Uterus (tissue), 4 donors: Measurements from ENCODE around the gene LAMB3. TPM values are rescaled to one million over a fixed set of nuclear protein-coding genes. Genes with fewer than 3 reads are reported as not detected.
A peak's percentile ranks its signal among the peaks of the same experiment; 100 is the strongest.

Source experiments
- DNase-seq, 2 donors: peaks; one replicate each; pipeline ENCODE4 v3.0.0-alpha.2; 2019 to 2020
- H3K27ac ChIP-seq, 2 donors: fragments of 200-600 bp; sonication (generic); 1 replicate in 1 of 2; 2 replicates in 1 of 2; pipeline ENCODE4 v1.5.1; 2016 to 2018
- H3K27me3 ChIP-seq, 2 donors: fragments of 200-600 bp; sonication (generic); one replicate each; pipeline ENCODE4 v1.5.1; 2018 to 2019; ENCODE audit warnings: control low read depth in 1 of 2
- H3K36me3 ChIP-seq, 2 donors: fragments of 200-600 bp; sonication (generic); one replicate each; pipeline ENCODE4 v1.5.1; 2019; ENCODE audit warnings: control low read depth in 1 of 2
- H3K4me1 ChIP-seq, 2 donors: fragments of 200-600 bp; sonication (generic); one replicate each; pipeline ENCODE4 v1.5.1; 2018 to 2019; ENCODE audit warnings: control low read depth in 1 of 2
- H3K4me3 ChIP-seq, 2 donors: fragments of 200-600 bp; sonication (generic); 1 replicate in 1 of 2; 2 replicates in 1 of 2; pipeline ENCODE4 v1.5.1; 2018 to 2019; ENCODE audit warnings: mild to moderate bottlenecking in 1 of 2
- H3K9me3 ChIP-seq, 2 donors: fragments of 200-600 bp; sonication (generic); one replicate each; pipeline ENCODE4 v1.5.1; 2019; ENCODE audit warnings: control low read depth in 1 of 2
- CTCF ChIP-seq, 4 experiments: fragments of 200-600 bp in 2 of 4; fragments of 450-650 bp in 2 of 4; sonication (generic) in 2 of 4; IDR thresholded peaks; one replicate each; pipeline ENCODE4 v1.5.1; 2016 to 2019; ENCODE audit warnings: antibody characterized with exemption in 4 of 4, mild to moderate bottlenecking in 2 of 4, moderate library complexity in 1 of 4
- POLR2A ChIP-seq, 2 donors: fragments of 450-650 bp; IDR thresholded peaks; one replicate each; pipeline ENCODE4 v1.6.1; 2016; ENCODE audit warnings: antibody characterized with exemption in 2 of 2, mild to moderate bottlenecking in 1 of 2, moderate library complexity in 1 of 2
- intact Hi-C: fragments of 100-400 bp; cut with DNase I; formaldehyde crosslinking; loops from one replicate; pipeline ENCODE4 v1.15.1; 2023; ENCODE audit warnings: low total_unique reads
- microRNA-seq: library from miRNA; unstranded; fragments of <30 nt; microRNA quantifications from one replicate; pipeline ENCODE4, GENCODE V29; 2016; ENCODE audit warnings: borderline microRNAs expressed, borderline replicate concordance
- total RNA-seq, 4 donors: library from RNA; depleted of rRNA in 3 of 4; stranded (reverse); fragments of >200 nt in 3 of 4; gene quantifications; one replicate each; pipeline versions ENCODE4 v1.1.0 to v1.2.4, GENCODE V29; 2014 to 2023
- donor health status: DM: yes; HTN: yes; CAD: no.

Gene LAMB3
- total RNA-seq, 4 donors from 2014 or later = under 0.01 to 17.4 (median 0.37) TPM; not detected in 1

GRCh38 chr1:209565759-209566678, 86.2 kb downstream of the LAMB3 start:
- peak; percentile 48 to 62 for DNase-seq
- Histone ChIP-seq H3K27ac (no peak overlapping the region), H3K4me1 (no peaks in the 10 kb centered on the region), H3K4me3 (no peak overlapping the region), H3K27me3 (no peaks in the 10 kb centered on the region), H3K9me3 (no peaks in the 10 kb centered on the region), H3K36me3 (no peaks in the 10 kb centered on the region)
- TF ChIP-seq CTCF (IDR thresholded peaks at IDR 0.05) = peak; percentile 38 to 54 (median 46)
- TF ChIP-seq POLR2A (IDR thresholded peaks at IDR 0.05) = no peak
- intact Hi-C loops = no loop called here

Small RNA genes lying within 50 kb of the gene (microRNA-seq; reads per million reads assigned to microRNA genes)
- not detected for gene MIR4260

Other genes starting within 250 kb of the LAMB3 start
- 1 to 10 TPM in 1 of 4 donors, under 1 TPM in 1, not detected in 2; 0.43 to 5.6 TPM for gene CAMK1G, start 68.7 kb downstream of the LAMB3 start, total RNA-seq
- gene G0S2, start 23.0 kb upstream of the LAMB3 start, total RNA-seq = 10 to 100 TPM in 1 of 4 donors, 1 to 10 TPM in 1, not detected in 2; 4.5 to 13.2 TPM
- gene HSD11B1, start 52.4 kb upstream of the LAMB3 start, total RNA-seq = 10 to 100 TPM in 1 of 4 donors, 1 to 10 TPM in 2, under 1 TPM in 1; 0.59 to 12.8 (median 2.2) TPM
- gene TRAF3IP3, start 103.6 kb upstream of the LAMB3 start, total RNA-seq = 1 to 10 TPM in 3 of 4 donors, not detected in 1; 1.3 to 3.2 (median 1.3) TPM
- gene C1orf74, start 132.1 kb upstream of the LAMB3 start, total RNA-seq = 1 to 10 TPM in 3 of 4 donors, under 1 TPM in 1; 0.88 to 5.0 (median 1.3) TPM
- gene IRF6, start 153.7 kb upstream of the LAMB3 start, total RNA-seq = 10 to 100 TPM in 1 of 4 donors, 1 to 10 TPM in 2, under 1 TPM in 1; 0.88 to 28.3 (median 4.0) TPM
- gene UTP25, start 175.5 kb upstream of the LAMB3 start, total RNA-seq = 10 to 100 TPM in 2 of 4 donors, 1 to 10 TPM in 2; 6.8 to 12.4 (median 8.8) TPM